ENCODE results near the gene KLK13.

The KLK13 gene

GRCh38 chr19:51060336-51060735 lies 4.6 kb downstream of the KLK13 start:
- no peak for DNase-seq

GRCh38 chr19:51059715-51060114 lies 5.2 kb downstream of the KLK13 start:
- DNase-seq, result no peak

GRCh38 chr19:51055866-51056265 lies 9.0 kb downstream of the KLK13 start:
- no peak for DNase-seq

- no peak for DNase-seq
Observed at GRCh38 chr19:51047031-51047335, 17.9 kb downstream of the KLK13 start.

GRCh38 chr19:51044327-51044726 lies 20.6 kb downstream of the KLK13 start:
- no peak for DNase-seq

- DNase-seq, result no peak
Observed at GRCh38 chr19:51043497-51043896, 21.4 kb downstream of the KLK13 start.

- no peak for DNase-seq
Observed at GRCh38 chr19:51040151-51040550, 24.7 kb downstream of the KLK13 start.

GRCh38 chr19:51036519-51036918 lies 28.4 kb downstream of the KLK13 start:
- no peak for DNase-seq

- no peak for DNase-seq
Observed at GRCh38 chr19:51034704-51035103, 30.2 kb downstream of the KLK13 start, which contains the start of gene KLK12. TSS of gene KLK12 (minus strand) at chr19:51035002. CDS start at chr19:51034621, 381 bp downstream.

GRCh38 chr19:51031880-51032225 lies 33.0 kb downstream of the KLK13 start:
- no peak for DNase-seq

- DNase-seq, result no peak
Observed at GRCh38 chr19:51031220-51031879, 33.5 kb downstream of the KLK13 start.

- DNase-seq, result no peak
Observed at GRCh38 chr19:51030631-51031030, 34.3 kb downstream of the KLK13 start.

GRCh38 chr19:51029718-51030117 lies 35.2 kb downstream of the KLK13 start:
- no peak for DNase-seq

GRCh38 chr19:51027873-51028272 lies 37.0 kb downstream of the KLK13 start:
- DNase-seq, result no peak

- DNase-seq, result no peak
Observed at GRCh38 chr19:51027126-51027806, 37.6 kb downstream of the KLK13 start.

- no peak for DNase-seq
Observed at GRCh38 chr19:51026554-51026831, 38.4 kb downstream of the KLK13 start, which contains the start of gene KLK11. TSS of gene KLK11 (minus strand) at chr19:51026616. CDS start at chr19:51025631, 985 bp downstream.

- DNase-seq, result no peak
Observed at GRCh38 chr19:51025809-51026553, 38.9 kb downstream of the KLK13 start.

GRCh38 chr19:51025401-51025800 lies 39.5 kb downstream of the KLK13 start:
- no peak for DNase-seq

GRCh38 chr19:51024924-51025323 lies 40.0 kb downstream of the KLK13 start:
- DNase-seq, result no peak

GRCh38 chr19:51023946-51024345 lies 40.9 kb downstream of the KLK13 start:
- DNase-seq, result no peak

- DNase-seq, result no peak
Observed at GRCh38 chr19:51022526-51022925, 42.4 kb downstream of the KLK13 start.

GRCh38 chr19:51020988-51021651 lies 43.8 kb downstream of the KLK13 start:
- DNase-seq, result peak in 1 of 2 experiments; percentile 35

- DNase-seq, result no peak
Observed at GRCh38 chr19:51019544-51019925, 45.4 kb downstream of the KLK13 start, which contains the start of gene KLK10. TSS of gene KLK10 (minus strand) at chr19:51019709. CDS start at chr19:51019130, 579 bp downstream.
